HT-29 (cell line): ENCODE data around the gene CLEC20A. TPM values are rescaled to one million over a fixed set of nuclear protein-coding genes. Genes with fewer than 3 reads are reported as not detected.

Experiments used
- DNase-seq: peaks from one replicate; pipeline ENCODE4 v3.0.0-alpha.2; 2015; ENCODE audit warnings: low spot score
- total RNA-seq: library from RNA; depleted of rRNA; stranded (reverse); fragments of >200 nt; shearing (Covaris generic); gene quantifications from 2 replicates; pipeline ENCODE4 v1.2.3, GENCODE V29; 2014; rRNA removed

CLEC20A gene
- total RNA-seq = not detected in 2 replicates

DNA sequence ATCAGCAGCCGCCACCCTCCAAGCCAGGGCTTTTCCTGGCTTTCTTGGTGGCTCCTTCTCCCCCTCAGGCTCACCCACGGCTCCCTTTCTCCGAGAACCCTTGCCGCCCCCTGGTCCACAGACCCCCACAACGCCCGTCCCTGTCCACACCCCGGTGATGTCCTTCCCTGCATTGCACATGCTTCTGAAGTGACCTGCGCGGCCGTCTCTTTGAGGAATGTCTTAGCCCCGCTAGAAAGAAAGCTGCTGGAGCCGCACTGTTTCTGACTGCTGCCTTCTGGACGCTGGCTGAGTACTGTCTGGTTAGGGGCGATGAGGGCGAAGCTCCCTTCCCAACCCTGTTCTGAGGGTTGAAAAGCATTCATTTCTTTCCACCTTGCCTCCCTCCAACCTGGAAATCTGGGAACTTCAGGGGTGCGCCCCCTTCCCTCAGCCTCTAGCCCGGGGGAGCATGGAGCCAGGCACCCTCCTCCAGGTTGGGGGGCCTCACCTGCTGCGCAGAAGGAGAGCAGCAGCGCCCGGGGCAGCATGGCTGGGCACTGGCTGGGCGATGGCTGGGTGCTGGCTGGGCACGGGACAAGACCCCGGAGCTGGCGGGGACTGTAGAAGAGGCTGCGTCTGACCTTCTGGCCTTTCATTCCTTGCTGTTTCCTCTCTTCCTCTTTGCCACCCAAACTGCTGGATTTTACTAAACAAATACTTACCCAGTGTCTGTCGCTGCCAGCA lies at the start of gene CLEC20A:
Gene CLEC20A, minus strand, starts transcription at position 555 of the 726 bp plus-strand sequence. Its CDS starts 25 bp downstream, at position 530.
- DNase-seq = no peak

- no peak for DNase-seq
These were observed 47.8 kb upstream of the CLEC20A start for GRCh38 chr1:178544531-178544930.

GRCh38 chr1:178543290-178543607 lies 46.5 kb upstream of the CLEC20A start:
- DNase-seq = no peak

DNA sequence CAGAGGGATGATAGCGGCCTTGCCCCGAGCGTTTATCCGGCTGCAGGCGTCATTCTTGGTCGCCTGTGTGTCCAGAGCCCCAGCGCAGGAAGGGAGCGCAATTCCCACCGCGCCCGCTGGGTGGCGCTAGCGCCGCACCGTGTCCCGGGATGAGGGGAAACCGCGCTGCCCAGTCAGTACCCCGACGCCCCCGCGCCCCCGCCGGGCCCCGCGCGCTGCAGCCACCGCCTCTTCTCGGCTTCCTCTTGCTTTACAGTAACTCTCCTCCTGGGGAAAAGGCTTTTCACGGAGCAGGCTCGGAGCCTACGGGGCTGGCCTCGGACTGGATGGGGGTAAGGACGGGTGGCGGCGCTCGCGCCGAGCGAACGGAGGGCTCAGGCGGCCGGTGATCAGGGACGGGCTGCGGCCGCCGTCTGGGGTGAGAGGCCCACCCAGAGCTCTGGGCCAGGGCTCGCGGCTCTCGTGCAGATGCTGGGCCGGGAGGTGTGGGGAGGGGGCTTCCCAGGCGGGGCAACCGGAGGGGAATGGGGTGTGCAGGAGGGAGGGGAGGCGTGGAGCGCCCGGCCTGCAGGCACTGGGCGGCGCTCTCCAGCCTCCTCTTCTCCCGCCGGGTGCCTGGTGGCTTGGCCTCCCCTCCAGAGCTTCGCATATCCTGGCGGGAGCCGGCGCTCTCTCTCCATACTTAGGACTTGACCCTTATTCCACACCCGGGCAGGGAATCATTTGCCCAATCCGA lies 46.0 kb upstream of the CLEC20A start:
- DNase-seq = peak; percentile 94

GRCh38 chr1:178541829-178542553 lies 45.2 kb upstream of the CLEC20A start:
- DNase-seq = peak; percentile 63

GRCh38 chr1:178541379-178541778 lies 44.6 kb upstream of the CLEC20A start:
- no peak for DNase-seq

GRCh38 chr1:178540646-178541045 lies 43.9 kb upstream of the CLEC20A start:
- DNase-seq = no peak

- no peak for DNase-seq
These were observed 43.4 kb upstream of the CLEC20A start for GRCh38 chr1:178540204-178540603.

DNA sequence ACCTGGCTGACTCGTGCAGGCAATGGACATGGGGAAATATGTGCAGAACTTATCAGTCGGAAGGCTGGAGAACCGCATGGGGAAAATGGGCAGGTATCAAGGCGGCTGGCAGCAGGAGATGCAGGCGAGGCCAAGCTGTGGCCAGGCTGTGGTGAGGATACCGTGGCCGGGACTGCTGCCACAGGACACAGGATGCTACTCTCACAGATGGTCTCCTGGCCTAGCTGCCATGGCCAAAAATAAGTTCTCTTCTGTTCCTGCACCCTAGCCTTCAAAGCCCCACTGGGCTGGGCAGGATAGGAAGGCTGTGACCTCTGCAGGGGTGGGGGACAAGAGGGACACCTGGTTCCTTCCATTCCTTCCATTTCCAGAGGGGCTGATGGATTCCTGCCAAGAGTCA lies 42.5 kb upstream of the CLEC20A start:
- no peak for DNase-seq

GRCh38 chr1:178538192-178538916 lies 41.6 kb upstream of the CLEC20A start:
- no peak for DNase-seq

GRCh38 chr1:178537382-178538090 lies 40.8 kb upstream of the CLEC20A start:
- DNase-seq = peak; percentile 22

GRCh38 chr1:178536844-178537371 lies 40.1 kb upstream of the CLEC20A start:
- DNase-seq = peak; percentile 89

DNA sequence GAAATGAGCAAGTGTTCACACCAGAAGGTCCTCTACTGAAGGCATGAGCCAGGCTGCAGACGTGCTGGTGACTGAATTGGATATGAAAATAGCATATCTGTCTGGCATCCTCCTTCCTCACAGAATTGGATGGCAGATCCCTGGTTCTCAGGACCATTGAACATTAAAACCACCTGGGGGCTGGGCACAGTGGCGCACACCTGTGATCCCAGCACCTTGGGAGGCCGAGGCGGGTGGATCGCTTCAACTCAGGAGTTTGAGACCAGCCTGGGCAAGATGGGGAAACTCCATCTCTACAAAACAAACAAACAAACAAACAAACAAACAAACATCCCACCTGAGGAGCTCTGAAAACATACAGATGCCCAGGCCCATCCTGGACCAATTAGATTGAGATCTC lies 39.6 kb upstream of the CLEC20A start:
- DNase-seq = no peak

- no peak for DNase-seq
These were observed 37.5 kb upstream of the CLEC20A start for GRCh38 chr1:178534137-178534868.

DNA sequence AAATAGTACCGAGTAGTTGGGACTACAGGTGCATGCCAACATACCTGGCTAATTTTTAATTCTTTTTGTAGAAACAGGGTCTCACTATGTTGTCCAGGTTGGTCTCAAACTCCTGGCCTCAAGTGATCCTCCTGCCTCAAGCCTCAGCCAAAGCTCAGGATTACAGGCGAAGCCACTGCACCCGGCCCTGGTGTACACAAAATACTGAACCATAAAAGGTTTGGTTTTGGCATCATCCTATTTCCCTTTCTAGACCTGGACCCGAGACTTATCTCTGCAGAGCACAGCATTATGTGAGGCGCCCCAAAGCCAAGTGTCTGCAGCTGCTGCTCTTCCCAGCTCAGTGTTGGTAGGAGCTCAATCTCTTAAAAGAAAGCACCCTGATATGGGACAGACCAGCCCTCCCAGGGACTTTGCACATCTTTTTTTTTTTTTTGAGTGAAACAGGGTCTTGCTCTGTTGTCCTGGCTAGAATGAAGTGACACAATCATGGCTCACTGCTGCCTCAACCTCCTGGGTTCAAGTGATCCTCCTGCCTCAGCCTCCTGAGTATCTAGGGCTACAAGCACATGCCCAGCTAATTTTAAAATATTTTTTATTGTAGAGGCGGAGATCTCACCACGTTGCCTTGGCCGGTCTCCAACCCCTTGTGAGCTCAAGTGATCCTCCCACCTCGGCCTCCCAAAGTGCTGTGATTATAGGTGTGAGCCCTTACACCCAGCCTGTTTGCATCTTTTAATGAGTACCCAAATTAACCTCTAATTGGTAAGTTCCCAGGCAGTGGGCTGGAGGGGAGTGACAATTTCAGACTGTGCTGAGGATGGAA lies 36.6 kb upstream of the CLEC20A start:
- DNase-seq = no peak

DNA sequence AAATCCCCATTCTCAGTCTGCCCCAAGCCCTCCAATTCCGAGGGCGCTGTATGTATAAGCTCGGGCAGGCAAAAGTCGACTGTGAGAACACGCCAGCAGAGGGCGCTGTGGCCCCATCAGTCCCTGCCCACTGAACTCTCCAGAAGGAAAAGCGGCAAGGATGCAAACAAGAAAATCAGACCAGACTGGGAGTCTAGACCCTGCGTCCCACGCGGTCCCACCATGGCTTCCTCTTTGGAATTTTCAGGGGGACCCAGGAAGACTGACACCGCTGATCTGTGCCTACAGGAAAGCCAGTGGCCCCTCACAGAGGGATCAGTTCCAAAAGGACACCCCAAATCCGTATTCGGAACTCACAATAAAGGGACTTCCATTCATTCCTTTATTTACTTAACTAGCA lies 35.6 kb upstream of the CLEC20A start:
- DNase-seq = peak; percentile 95

GRCh38 chr1:178531887-178532286 lies 35.1 kb upstream of the CLEC20A start:
- DNase-seq = no peak

- no peak for DNase-seq
These were observed 33.7 kb upstream of the CLEC20A start for GRCh38 chr1:178530502-178530901.

- DNase-seq = peak; percentile 56
These were observed 33.3 kb upstream of the CLEC20A start for GRCh38 chr1:178530037-178530402.
